ENCODE measurements around the gene PPP1R1B.

DNA sequence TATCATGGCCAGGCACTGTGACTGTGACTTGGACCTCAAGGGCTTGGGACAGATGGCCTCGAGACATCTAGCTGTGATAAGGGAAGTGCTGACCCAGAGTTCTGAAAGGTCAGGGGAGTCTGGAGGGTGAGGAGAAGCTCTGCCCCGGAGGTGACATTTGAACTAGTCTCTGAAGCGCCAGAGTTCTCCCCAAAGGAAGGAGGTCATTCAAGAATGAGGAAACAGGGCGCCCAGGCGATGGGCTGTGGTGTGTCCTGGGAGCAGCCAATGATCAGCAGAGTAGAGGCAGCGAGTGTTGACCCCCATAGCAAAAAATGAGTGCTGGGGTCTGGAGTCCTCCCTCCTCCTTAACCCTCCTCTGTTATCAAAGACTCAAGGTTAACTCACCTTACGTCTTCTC is 15.1 kb downstream of the PPP1R1B start:
- TF ChIP-seq POLR2A (IDR thresholded peaks at IDR 0.05), result no peak
- TF ChIP-seq, protein P1, sequence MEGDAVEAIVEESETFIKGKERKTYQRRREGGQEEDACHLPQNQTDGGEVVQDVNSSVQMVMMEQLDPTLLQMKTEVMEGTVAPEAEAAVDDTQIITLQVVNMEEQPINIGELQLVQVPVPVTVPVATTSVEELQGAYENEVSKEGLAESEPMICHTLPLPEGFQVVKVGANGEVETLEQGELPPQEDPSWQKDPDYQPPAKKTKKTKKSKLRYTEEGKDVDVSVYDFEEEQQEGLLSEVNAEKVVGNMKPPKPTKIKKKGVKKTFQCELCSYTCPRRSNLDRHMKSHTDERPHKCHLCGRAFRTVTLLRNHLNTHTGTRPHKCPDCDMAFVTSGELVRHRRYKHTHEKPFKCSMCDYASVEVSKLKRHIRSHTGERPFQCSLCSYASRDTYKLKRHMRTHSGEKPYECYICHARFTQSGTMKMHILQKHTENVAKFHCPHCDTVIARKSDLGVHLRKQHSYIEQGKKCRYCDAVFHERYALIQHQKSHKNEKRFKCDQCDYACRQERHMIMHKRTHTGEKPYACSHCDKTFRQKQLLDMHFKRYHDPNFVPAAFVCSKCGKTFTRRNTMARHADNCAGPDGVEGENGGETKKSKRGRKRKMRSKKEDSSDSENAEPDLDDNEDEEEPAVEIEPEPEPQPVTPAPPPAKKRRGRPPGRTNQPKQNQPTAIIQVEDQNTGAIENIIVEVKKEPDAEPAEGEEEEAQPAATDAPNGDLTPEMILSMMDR (IDR thresholded peaks at IDR 0.05), result no peak
- TF ChIP-seq POLR2AphosphoS5 (IDR thresholded peaks at IDR 0.05; ENCODE audit: insufficient read depth in 1 of 2, low read depth in 1 of 2), result no peak

All from vagina (tissue), 2 donors.